ENCODE data around the gene SLC35B1.
"Not testable (repeated sequence)": the region's sequence is repeated elsewhere in the genome, so short reads cannot be mapped to it uniquely, and the experiment has no call there.

Gene SLC35B1

GRCh38 chr17:49677134-49677932 is 30.4 kb downstream of the SLC35B1 start:
- Histone ChIP-seq H3K4me3 (ENCODE audit: low read depth in 1 of 2, low read length in 2 of 2) (peak overlapping the region; percentile 71 to 82), H3K9ac (ENCODE audit: low read length) (peak overlapping the region; percentile 80), H3K27me3 (ENCODE audit: control insufficient read depth in 1 of 2, insufficient read depth in 2 of 2, low read length in 2 of 2) (no peaks in the 10 kb centered on the region), H3K9me3 (ENCODE audit: low read length) (no peaks in the 10 kb centered on the region), H3K4me1 (ENCODE audit: insufficient read depth, low read length) (peaks cover 20% of the 10 kb centered on the region), H3K27ac (ENCODE audit: low read depth, low read length) (peak overlapping the region; percentile 97), H3K36me3 (ENCODE audit: insufficient read depth, low read length) (no peaks in the 10 kb centered on the region)

- peak overlapping the region; percentile 71 to 82 for H3K4me3 ChIP-seq (ENCODE audit: low read depth in 1 of 2, low read length in 2 of 2)
Observed at GRCh38 chr17:49676276-49676868, 31.4 kb downstream of the SLC35B1 start.

GRCh38 chr17:49674507-49674906 is 33.3 kb downstream of the SLC35B1 start:
- peak overlapping the region in 1 of 2 donors; percentile 71 for H3K4me3 ChIP-seq (ENCODE audit: low read depth in 1 of 2, low read length in 2 of 2)
- H3K36me3 ChIP-seq (ENCODE audit: insufficient read depth, low read length) = no peaks in the 10 kb centered on the region
- H3K27me3 ChIP-seq (ENCODE audit: control insufficient read depth in 1 of 2, insufficient read depth in 2 of 2, low read length in 2 of 2) = no peaks in the 10 kb centered on the region
- no peaks in the 10 kb centered on the region for H3K9me3 ChIP-seq (ENCODE audit: low read length)
- peak overlapping the region; percentile 43 for H3K27ac ChIP-seq (ENCODE audit: low read depth, low read length)
- peak overlapping the region; percentile 8 for H3K9ac ChIP-seq (ENCODE audit: low read length)
- peaks cover 38% of the 10 kb centered on the region for H3K4me1 ChIP-seq (ENCODE audit: insufficient read depth, low read length)

More at GRCh38 chr17:49676276-49676868, 31.4 kb downstream of the SLC35B1 start:
- Histone ChIP-seq H3K4me1 (ENCODE audit: insufficient read depth, low read length) (peaks cover 21% of the 10 kb centered on the region), H3K27ac (ENCODE audit: low read depth, low read length) (peak overlapping the region; percentile 97), H3K9me3 (ENCODE audit: low read length) (no peaks in the 10 kb centered on the region), H3K36me3 (ENCODE audit: insufficient read depth, low read length) (no peaks in the 10 kb centered on the region), H3K27me3 (ENCODE audit: control insufficient read depth in 1 of 2, insufficient read depth in 2 of 2, low read length in 2 of 2) (no peaks in the 10 kb centered on the region), H3K9ac (ENCODE audit: low read length) (peak overlapping the region; percentile 80)

- not testable (repeated sequence) for H3K9me3 ChIP-seq (ENCODE audit: low read length); H3K36me3 ChIP-seq (ENCODE audit: insufficient read depth, low read length); H3K9ac ChIP-seq (ENCODE audit: low read length); H3K27me3 ChIP-seq (ENCODE audit: control insufficient read depth in 1 of 2, insufficient read depth in 2 of 2, low read length in 2 of 2); H3K27ac ChIP-seq (ENCODE audit: low read depth, low read length); H3K4me3 ChIP-seq (ENCODE audit: low read depth in 1 of 2, low read length in 2 of 2)
- peaks cover 38% of the 10 kb centered on the region for H3K4me1 ChIP-seq (ENCODE audit: insufficient read depth, low read length)
Observed at GRCh38 chr17:49673679-49674078, 34.1 kb downstream of the SLC35B1 start.

- peaks cover 33% of the 10 kb centered on the region for H3K4me1 ChIP-seq (ENCODE audit: insufficient read depth, low read length)
- H3K27me3 ChIP-seq (ENCODE audit: control insufficient read depth in 1 of 2, insufficient read depth in 2 of 2, low read length in 2 of 2) = no peaks in the 10 kb centered on the region
- H3K4me3 ChIP-seq (ENCODE audit: low read depth in 1 of 2, low read length in 2 of 2) = no peak overlapping the region
- H3K9ac ChIP-seq (ENCODE audit: low read length) = peak overlapping the region; percentile 35
- H3K36me3 ChIP-seq (ENCODE audit: insufficient read depth, low read length) = no peaks in the 10 kb centered on the region
- H3K27ac ChIP-seq (ENCODE audit: low read depth, low read length) = peak overlapping the region; percentile 46
- no peaks in the 10 kb centered on the region for H3K9me3 ChIP-seq (ENCODE audit: low read length)
Observed at GRCh38 chr17:49670641-49671040, 37.1 kb downstream of the SLC35B1 start.

- H3K27ac ChIP-seq (ENCODE audit: low read depth, low read length) = peak overlapping the region; percentile 13
Observed at GRCh38 chr17:49670002-49670401, 37.8 kb downstream of the SLC35B1 start.

GRCh38 chr17:49667854-49668253 is 39.9 kb downstream of the SLC35B1 start:
- H3K9me3 ChIP-seq (ENCODE audit: low read length) = no peaks in the 10 kb centered on the region
- no peaks in the 10 kb centered on the region for H3K36me3 ChIP-seq (ENCODE audit: insufficient read depth, low read length)
- H3K27me3 ChIP-seq (ENCODE audit: control insufficient read depth in 1 of 2, insufficient read depth in 2 of 2, low read length in 2 of 2) = no peaks in the 10 kb centered on the region
- H3K4me1 ChIP-seq (ENCODE audit: insufficient read depth, low read length) = peaks cover 29% of the 10 kb centered on the region
- no peak overlapping the region for H3K4me3 ChIP-seq (ENCODE audit: low read depth in 1 of 2, low read length in 2 of 2)
- H3K27ac ChIP-seq (ENCODE audit: low read depth, low read length) = no peak overlapping the region
- no peak overlapping the region for H3K9ac ChIP-seq (ENCODE audit: low read length)

More at GRCh38 chr17:49670002-49670401, 37.8 kb downstream of the SLC35B1 start:
- Histone ChIP-seq H3K4me3 (ENCODE audit: low read depth in 1 of 2, low read length in 2 of 2) (no peak overlapping the region), H3K9ac (ENCODE audit: low read length) (peak overlapping the region; percentile 35), H3K27me3 (ENCODE audit: control insufficient read depth in 1 of 2, insufficient read depth in 2 of 2, low read length in 2 of 2) (no peaks in the 10 kb centered on the region), H3K9me3 (ENCODE audit: low read length) (no peaks in the 10 kb centered on the region), H3K36me3 (ENCODE audit: insufficient read depth, low read length) (no peaks in the 10 kb centered on the region), H3K4me1 (ENCODE audit: insufficient read depth, low read length) (peaks cover 27% of the 10 kb centered on the region)

GRCh38 chr17:49664706-49665211 is 43.0 kb downstream of the SLC35B1 start:
- Histone ChIP-seq H3K9ac (ENCODE audit: low read length) (no peak overlapping the region), H3K4me1 (ENCODE audit: insufficient read depth, low read length) (peaks cover 18% of the 10 kb centered on the region), H3K27ac (ENCODE audit: low read depth, low read length) (no peak overlapping the region), H3K9me3 (ENCODE audit: low read length) (no peaks in the 10 kb centered on the region), H3K36me3 (ENCODE audit: insufficient read depth, low read length) (no peaks in the 10 kb centered on the region), H3K4me3 (ENCODE audit: low read depth in 1 of 2, low read length in 2 of 2) (no peak overlapping the region), H3K27me3 (ENCODE audit: control insufficient read depth in 1 of 2, insufficient read depth in 2 of 2, low read length in 2 of 2) (no peaks in the 10 kb centered on the region)

GRCh38 chr17:49659661-49660382 is 47.9 kb downstream of the SLC35B1 start:
- Histone ChIP-seq H3K9me3 (ENCODE audit: low read length) (no peaks in the 10 kb centered on the region), H3K4me1 (ENCODE audit: insufficient read depth, low read length) (peaks cover 41% of the 10 kb centered on the region), H3K27ac (ENCODE audit: low read depth, low read length) (no peak overlapping the region), H3K27me3 (ENCODE audit: control insufficient read depth in 1 of 2, insufficient read depth in 2 of 2, low read length in 2 of 2) (no peaks in the 10 kb centered on the region), H3K36me3 (ENCODE audit: insufficient read depth, low read length) (no peaks in the 10 kb centered on the region), H3K4me3 (ENCODE audit: low read depth in 1 of 2, low read length in 2 of 2) (no peak overlapping the region), H3K9ac (ENCODE audit: low read length) (no peak overlapping the region)

- H3K9me3 ChIP-seq (ENCODE audit: low read length) = no peaks in the 10 kb centered on the region
- H3K27me3 ChIP-seq (ENCODE audit: control insufficient read depth in 1 of 2, insufficient read depth in 2 of 2, low read length in 2 of 2) = no peaks in the 10 kb centered on the region
- H3K36me3 ChIP-seq (ENCODE audit: insufficient read depth, low read length) = no peaks in the 10 kb centered on the region
- H3K27ac ChIP-seq (ENCODE audit: low read depth, low read length) = no peak overlapping the region
- no peak overlapping the region for H3K4me3 ChIP-seq (ENCODE audit: low read depth in 1 of 2, low read length in 2 of 2)
- peaks cover 52% of the 10 kb centered on the region for H3K4me1 ChIP-seq (ENCODE audit: insufficient read depth, low read length)
- H3K9ac ChIP-seq (ENCODE audit: low read length) = no peak overlapping the region
Observed at GRCh38 chr17:49656247-49656646, 51.5 kb downstream of the SLC35B1 start.
